Mesendoderm (in vitro differentiated cells): ENCODE data around the gene KLK4.

Experiments
- DNase-seq: peaks from one replicate; pipeline ENCODE4 v3.0.0; 2013
- H2AK5ac ChIP-seq: 2 replicates; pipeline ENCODE4 v1.6.1; 2013; ENCODE audit warnings: low read length, inconsistent platforms
- H2BK120ac ChIP-seq: 2 replicates; pipeline ENCODE4 v1.6.1; 2013; ENCODE audit warnings: low read depth, mild to moderate bottlenecking, low read length, moderate library complexity, mixed read lengths
- H2BK15ac ChIP-seq: replicated peaks from 2 replicates; pipeline ENCODE4 v1.6.1; 2013; ENCODE audit warnings: low read depth, mild to moderate bottlenecking, moderate library complexity
- H2BK5ac ChIP-seq: 2 replicates; pipeline ENCODE4 v1.6.1; 2013; ENCODE audit warnings: low read length, inconsistent platforms
- H3K18ac ChIP-seq: 2 replicates; pipeline ENCODE4 v1.6.1; 2013; ENCODE audit warnings: mild to moderate bottlenecking, low read length, mixed read lengths
- H3K23ac ChIP-seq: one replicate; pipeline ENCODE4 v1.6.1; 2013; ENCODE audit warnings: low read length
- H3K27ac ChIP-seq: 2 replicates; pipeline ENCODE4 v1.5.1; 2013; ENCODE audit warnings: low read depth, mild to moderate bottlenecking, inconsistent platforms, low read length, moderate library complexity
- H3K27me3 ChIP-seq: 2 replicates; pipeline ENCODE4 v1.6.1; 2013; ENCODE audit warnings: low read length, control low read depth, mild to moderate bottlenecking, inconsistent platforms; ENCODE audit not compliant: insufficient read depth, poor library complexity
- H3K36me3 ChIP-seq: 2 replicates; pipeline ENCODE4 v1.6.1; 2013; ENCODE audit warnings: low read length, inconsistent platforms; ENCODE audit not compliant: control insufficient read depth, insufficient read depth
- H3K4ac ChIP-seq: one replicate; pipeline ENCODE4 v1.6.1; 2013; ENCODE audit warnings: low read depth, mild to moderate bottlenecking, low read length, moderate library complexity
- H3K4me1 ChIP-seq: 2 replicates; pipeline ENCODE4 v1.6.1; 2013; ENCODE audit warnings: low read depth, low read length, inconsistent platforms; ENCODE audit not compliant: control insufficient read depth
- H3K4me2 ChIP-seq: 2 replicates; pipeline ENCODE4 v1.6.1; 2013; ENCODE audit warnings: low read length
- H3K4me3 ChIP-seq: 2 replicates; pipeline ENCODE4 v1.5.1; 2013; ENCODE audit warnings: mild to moderate bottlenecking, low read length
- H3K56ac ChIP-seq: one replicate; pipeline ENCODE4 v1.6.1; 2013; ENCODE audit warnings: low read length
- H3K79me1 ChIP-seq: 2 replicates; pipeline ENCODE4 v1.6.1; 2013; ENCODE audit warnings: low read length, inconsistent platforms
- H3K79me2 ChIP-seq: 2 replicates; pipeline ENCODE4 v1.6.1; 2013; ENCODE audit warnings: mild to moderate bottlenecking, low read length; ENCODE audit not compliant: control insufficient read depth, insufficient read depth
- H3K9ac ChIP-seq: 2 replicates; pipeline ENCODE4 v1.6.1; 2013; ENCODE audit warnings: low read length, inconsistent platforms
- H4K5ac ChIP-seq: one replicate; pipeline ENCODE4 v1.6.1; 2013; ENCODE audit warnings: low read length
- H4K8ac ChIP-seq: one replicate; pipeline ENCODE4 v1.6.1; 2013; ENCODE audit warnings: low read depth, mild to moderate bottlenecking, control low read depth, low read length, moderate library complexity
- WGBS: extraction: QIAGEN DNeasy Blood & Tissue Kit; methylation state at CpG from one replicate; pipeline ENCODE4 v1.1.7; 2013; ENCODE audit warnings: low lambda C conversion rate, missing lambda C conversion rate; ENCODE audit not compliant: insufficient coverage; ENCODE audit errors: extremely low coverage; 5-methylcytosine and 5-hydroxymethylcytosine counted together

The KLK4 gene

GRCh38 chr19:50894478-50895356 lies 16.5 kb downstream of the KLK4 start:
- H3K4me3 ChIP-seq: no peak overlapping the region
- no peak overlapping the region for H3K4ac ChIP-seq
- no peak overlapping the region for H2BK120ac ChIP-seq
- H3K79me1 ChIP-seq: no peaks in the 10 kb centered on the region
- H3K4me1 ChIP-seq: no peaks in the 10 kb centered on the region
- no peak for DNase-seq
- no peak overlapping the region for H3K56ac ChIP-seq
- H3K9ac ChIP-seq: no peak overlapping the region
- H3K18ac ChIP-seq: no peak overlapping the region
- no peak overlapping the region for H4K8ac ChIP-seq
- no peak overlapping the region for H2BK5ac ChIP-seq
- no peaks in the 10 kb centered on the region for H3K79me2 ChIP-seq
- H3K36me3 ChIP-seq: no peaks in the 10 kb centered on the region
- no peak overlapping the region for H3K23ac ChIP-seq
- H2AK5ac ChIP-seq: no peak overlapping the region
- H2BK15ac ChIP-seq: no peak overlapping the region
- H3K27ac ChIP-seq: no peak overlapping the region
- no peak overlapping the region for H3K4me2 ChIP-seq
- no peak overlapping the region for H4K5ac ChIP-seq
- H3K27me3 ChIP-seq: no peaks in the 10 kb centered on the region
- WGBS: no CpG with 5 or more reads among the region's 10 CpGs

- Histone ChIP-seq H3K23ac (no peak overlapping the region), H3K18ac (no peak overlapping the region), H3K36me3 (no peaks in the 10 kb centered on the region), H3K56ac (no peak overlapping the region), H2BK5ac (no peak overlapping the region), H2AK5ac (no peak overlapping the region), H3K9ac (no peak overlapping the region), H3K4me3 (no peak overlapping the region), H3K27ac (no peak overlapping the region), H4K5ac (no peak overlapping the region), H3K79me1 (no peaks in the 10 kb centered on the region), H3K4me1 (no peaks in the 10 kb centered on the region), H4K8ac (no peak overlapping the region), H3K79me2 (no peaks in the 10 kb centered on the region), H3K4me2 (no peak overlapping the region), H2BK120ac (no peak overlapping the region), H3K27me3 (no peaks in the 10 kb centered on the region), H3K4ac (no peak overlapping the region), H2BK15ac (no peak overlapping the region)
- no CpG with 5 or more reads among the region's 18 CpGs for WGBS
- DNase-seq: peak; percentile 38
Measured at GRCh38 chr19:50893047-50893736, 18.0 kb downstream of the KLK4 start.

DNA sequence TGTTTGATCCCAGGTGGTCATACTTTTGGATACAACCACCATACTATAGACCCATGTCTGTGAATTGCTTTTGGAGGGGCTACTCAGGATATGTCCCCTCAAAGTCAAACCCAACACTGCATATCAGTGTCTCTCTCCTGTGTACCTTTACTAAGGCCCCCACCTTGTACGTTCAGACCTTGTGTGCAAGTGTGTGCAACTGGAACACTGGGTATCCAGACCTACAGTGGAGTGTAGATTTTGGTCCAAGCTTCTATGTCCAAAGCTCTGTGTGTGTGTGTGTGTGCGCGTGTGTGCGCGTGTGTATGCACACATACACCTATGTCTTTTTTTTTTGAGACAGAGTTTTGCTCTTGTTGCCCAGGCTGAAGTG lies 20.0 kb downstream of the KLK4 start:
- Histone ChIP-seq H4K8ac (no peak overlapping the region), H3K56ac (no peak overlapping the region), H3K36me3 (no peaks in the 10 kb centered on the region), H3K79me1 (no peaks in the 10 kb centered on the region), H2BK15ac (no peak overlapping the region), H3K23ac (no peak overlapping the region), H3K4me2 (no peak overlapping the region), H2BK120ac (no peak overlapping the region), H3K9ac (no peak overlapping the region), H3K18ac (no peak overlapping the region), H3K27ac (no peak overlapping the region), H3K79me2 (no peaks in the 10 kb centered on the region), H2AK5ac (no peak overlapping the region), H3K27me3 (no peaks in the 10 kb centered on the region), H3K4me1 (no peaks in the 10 kb centered on the region), H2BK5ac (no peak overlapping the region), H4K5ac (no peak overlapping the region), H3K4ac (no peak overlapping the region), H3K4me3 (no peak overlapping the region)
- DNase-seq: no peak
- WGBS: no CpG with 5 or more reads among the region's 5 CpGs

DNA sequence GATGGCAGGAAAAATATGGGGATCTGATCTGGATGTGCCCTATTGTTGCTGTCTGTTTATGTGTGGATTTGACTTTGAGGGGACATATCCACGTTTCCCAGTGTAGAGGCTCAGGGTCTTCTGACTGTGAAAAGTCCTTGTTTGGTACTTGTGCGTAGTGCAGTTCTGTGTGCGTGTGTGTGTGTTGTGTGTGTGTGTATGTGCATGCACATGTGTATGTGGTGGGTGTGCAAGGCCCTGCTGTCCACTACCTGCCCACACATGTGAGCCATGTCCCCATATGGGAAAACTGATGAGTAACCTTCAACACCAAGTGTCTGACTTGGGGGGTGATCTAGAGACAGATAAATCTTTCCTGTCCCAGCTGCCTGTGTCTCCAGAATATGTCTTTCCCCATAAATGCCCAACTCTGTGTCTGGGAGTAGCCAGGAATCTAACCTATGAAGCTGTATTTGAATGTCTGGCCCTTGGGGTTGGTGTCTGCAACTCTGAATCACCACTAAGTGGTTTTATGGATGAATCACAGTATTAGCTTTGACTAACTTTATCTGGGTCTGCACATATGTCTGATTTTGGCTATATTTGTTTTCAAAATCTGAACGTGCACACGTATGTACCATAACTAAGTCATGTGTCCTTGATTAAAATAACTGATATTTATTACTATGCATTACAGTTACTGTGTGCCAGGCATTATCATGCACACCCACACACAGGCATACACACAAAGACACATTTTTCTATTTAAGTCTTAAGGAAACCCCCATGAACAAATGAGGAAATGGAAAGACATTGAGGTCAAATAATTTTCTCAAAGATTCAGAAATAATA lies 20.6 kb downstream of the KLK4 start:
- H4K5ac ChIP-seq: no peak overlapping the region
- no peak overlapping the region for H3K23ac ChIP-seq
- no peak overlapping the region for H3K18ac ChIP-seq
- H3K4me1 ChIP-seq: no peaks in the 10 kb centered on the region
- no peaks in the 10 kb centered on the region for H3K27me3 ChIP-seq
- no peaks in the 10 kb centered on the region for H3K79me1 ChIP-seq
- no peak overlapping the region for H3K56ac ChIP-seq
- H3K36me3 ChIP-seq: no peaks in the 10 kb centered on the region
- DNase-seq: no peak
- H3K4me3 ChIP-seq: no peak overlapping the region
- H3K4me2 ChIP-seq: no peak overlapping the region
- H4K8ac ChIP-seq: no peak overlapping the region
- WGBS: no CpG with 5 or more reads among the region's 5 CpGs
- H2BK5ac ChIP-seq: no peak overlapping the region
- no peak overlapping the region for H3K4ac ChIP-seq
- H3K27ac ChIP-seq: no peak overlapping the region
- no peaks in the 10 kb centered on the region for H3K79me2 ChIP-seq
- H2AK5ac ChIP-seq: no peak overlapping the region
- no peak overlapping the region for H2BK15ac ChIP-seq
- H2BK120ac ChIP-seq: no peak overlapping the region
- H3K9ac ChIP-seq: no peak overlapping the region

DNA sequence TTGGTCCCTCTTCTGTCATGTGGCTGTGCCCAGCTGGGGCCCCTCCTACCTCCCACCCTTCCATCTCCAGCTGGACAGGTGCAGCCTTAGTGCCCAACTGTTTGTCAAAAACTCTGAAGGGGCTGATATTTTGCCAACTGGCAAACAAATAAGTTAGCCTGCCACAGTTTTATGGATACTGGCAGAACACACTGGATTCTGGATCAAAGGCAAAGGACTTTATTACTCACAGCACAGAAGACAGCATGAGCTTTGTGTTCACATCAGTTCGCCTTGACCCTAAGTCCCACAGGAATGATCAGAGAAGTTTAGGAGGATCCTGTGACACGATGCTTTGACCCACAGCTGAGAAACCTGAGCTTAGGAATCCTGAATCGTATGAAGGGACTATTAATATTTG lies 21.6 kb downstream of the KLK4 start:
- Histone ChIP-seq H4K8ac (no peak overlapping the region), H3K27me3 (no peaks in the 10 kb centered on the region), H3K4me1 (no peaks in the 10 kb centered on the region), H3K4ac (no peak overlapping the region), H3K9ac (no peak overlapping the region), H2BK5ac (no peak overlapping the region), H3K18ac (no peak overlapping the region), H3K79me2 (no peaks in the 10 kb centered on the region), H3K4me2 (no peak overlapping the region), H2BK15ac (no peak overlapping the region), H3K36me3 (no peaks in the 10 kb centered on the region), H3K56ac (no peak overlapping the region), H2BK120ac (no peak overlapping the region), H3K23ac (no peak overlapping the region), H4K5ac (no peak overlapping the region), H3K79me1 (no peaks in the 10 kb centered on the region), H3K4me3 (no peak overlapping the region), H3K27ac (no peak overlapping the region), H2AK5ac (no peak overlapping the region)
- DNase-seq: no peak
- WGBS: no CpG with 5 or more reads among the region's 3 CpGs
